GM18498 (cell line): ENCODE results near the gene NRIP2.

Experiments used
- ATAC-seq: cut with Tn5 transposase; IDR thresholded peaks from one replicate; pipeline ENCODE4 v1.9.1; 2021; ENCODE audit warnings: mild to moderate bottlenecking, moderate library complexity; ENCODE audit not compliant: unreplicated experiment

Gene NRIP2

GRCh38 chr12:2776129-2776806 lies 58.6 kb downstream of the NRIP2 start:
- no peak for ATAC-seq

DNA sequence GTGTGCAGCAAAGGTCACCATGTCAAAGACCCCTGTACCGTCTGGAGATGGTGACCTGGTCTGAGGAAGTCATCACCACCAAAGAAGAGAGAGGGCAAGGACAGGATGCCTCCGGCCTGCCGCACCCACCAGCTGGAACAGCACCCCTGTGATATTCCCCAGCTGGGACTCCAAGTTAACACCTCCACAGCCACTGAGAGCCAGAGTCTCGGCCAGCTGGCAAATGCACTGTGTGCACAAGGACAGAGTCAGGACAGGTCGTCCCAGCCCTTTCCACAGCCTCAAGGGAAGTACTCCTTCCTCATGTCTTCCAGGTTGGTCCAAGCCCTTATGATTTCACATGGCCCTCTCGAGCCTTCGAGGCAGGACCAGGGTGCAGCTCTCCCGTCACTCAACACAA lies 59.4 kb downstream of the NRIP2 start:
- ATAC-seq = no peak
